ENCODE measurements around the gene GABBR1. TPM values are rescaled to one million over a fixed set of nuclear protein-coding genes. Genes with fewer than 3 reads are reported as not detected.

The GABBR1 gene
- total and polyA plus RNA-seq, 2 donors (not counting 3 experiments of a cell fraction or from before 2014, with no cell fraction given) = 43.6 to 50.8 TPM

GRCh38 chr6:29517728-29518440 is 115.1 kb downstream of the GABBR1 start:
- FAIRE-seq = no peak
- H3K4me2 ChIP-seq (ENCODE audit: insufficient read depth, low read length) = no peak overlapping the region
- dilution Hi-C loops (cut with MboI; ENCODE audit: extremely low pct_ligation_motif_present, low sequenced_read_pairs) = no loop called here

More at GRCh38 chr6:29517728-29518440, 115.1 kb downstream of the GABBR1 start:
- Histone ChIP-seq H3K79me2 (ENCODE audit: control insufficient read depth, insufficient read depth, low read length) (no peaks in the 10 kb centered on the region), H3K36me3 (ENCODE audit: control insufficient read depth in 2 of 2, extremely low read depth in 1 of 2, insufficient read depth in 2 of 2, low read length in 2 of 2) (no peaks in the 10 kb centered on the region), H3K9me1 (replicated peaks; ENCODE audit: control insufficient read depth, extremely low read depth, insufficient read depth, low read length) (no peaks in the 10 kb centered on the region), H3K27ac (ENCODE audit: insufficient read depth, low read depth, low read length) (no peak overlapping the region), H3K4me3 (replicated peaks in 1 of 3; ENCODE audit: insufficient read depth in 1 of 3, low read depth in 1 of 3, low read length in 3 of 3) (no peak overlapping the region), H4K20me1 (replicated peaks; ENCODE audit: control insufficient read depth, extremely low read depth, insufficient read depth, low read length) (no peaks in the 10 kb centered on the region), H3K4me1 (ENCODE audit: control insufficient read depth, extremely low read depth, insufficient read depth, low read length) (no peaks in the 10 kb centered on the region), H3K9me3 (replicated peaks; ENCODE audit: control insufficient read depth, insufficient read depth, low read length) (no peaks in the 10 kb centered on the region), H3K27me3 (ENCODE audit: control insufficient read depth in 2 of 2, insufficient read depth in 2 of 2, low read length in 2 of 2) (no peaks in the 10 kb centered on the region), H2AFZ (ENCODE audit: low read depth, low read length) (no peak overlapping the region), H3K9ac (replicated peaks; ENCODE audit: extremely low read depth, insufficient read depth, low read length) (no peak overlapping the region)
- TF ChIP-seq, protein P1, sequence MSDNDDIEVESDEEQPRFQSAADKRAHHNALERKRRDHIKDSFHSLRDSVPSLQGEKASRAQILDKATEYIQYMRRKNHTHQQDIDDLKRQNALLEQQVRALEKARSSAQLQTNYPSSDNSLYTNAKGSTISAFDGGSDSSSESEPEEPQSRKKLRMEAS (IDR thresholded peaks at IDR 0.05; ENCODE audit: insufficient read depth, insufficient read length) = no peak
- TF ChIP-seq POLR2A (IDR thresholded peaks at IDR 0.05; ENCODE audit: low read depth, low read length) (no peak), GATA2 (IDR thresholded peaks at IDR 0.05; ENCODE audit: insufficient read depth, insufficient read length, low read depth, low read length) (no peak), MYC (IDR thresholded peaks at IDR 0.05; ENCODE audit: low read depth, low read length) (no peak), EZH2 (IDR thresholded peaks at IDR 0.05; ENCODE audit: borderline replicate concordance, low read depth, low read length, severe bottlenecking) (no peak), POLR2AphosphoS5 (IDR thresholded peaks at IDR 0.05; ENCODE audit: insufficient read depth, low read depth, low read length) (no peak), CTCF (IDR thresholded peaks at IDR 0.05; ENCODE audit: extremely low read depth in 1 of 2, insufficient read depth in 1 of 2, low read depth in 1 of 2, low read length in 2 of 2) (no peak), JUN (IDR thresholded peaks at IDR 0.05; ENCODE audit: borderline replicate concordance, insufficient read depth, insufficient read length, low read depth) (no peak)
- BruUV-seq (replicated peaks) = no TSS peak
- POLR2A ChIA-PET = no interaction called here
- no peak for DNase-seq (ENCODE audit: low read depth, low spot score)
- CTCF ChIA-PET = no interaction called here
- intact Hi-C loops (cut with micrococcal nuclease) = no loop called here

Measured in endothelial cell of umbilical vein (primary cell).